ENCODE data around the gene PPP2R5D. TPM values are rescaled to one million over a fixed set of nuclear protein-coding genes. Genes with fewer than 3 reads are reported as not detected.
A peak's percentile ranks its signal among the peaks of the same experiment; 100 is the strongest.

The PPP2R5D gene
- polyA plus RNA-seq, 3 donors = 10.3 to 24.9 (median 14.9) TPM

- no peak overlapping the region for H3K9ac ChIP-seq (ENCODE audit: insufficient read depth, low read length, poor library complexity, severe bottlenecking)
- no peak overlapping the region for H3K27ac ChIP-seq (ENCODE audit: low read depth in 1 of 2, low read length in 2 of 2)
- 91% methylated on average over 2 of the region's 2 CpGs for WGBS (ENCODE audit: insufficient coverage)
- Mint-ChIP-seq H3K4me1 (peaks cover 18% of the 10 kb centered on the region), H3K27me3 (ENCODE audit: low read depth in 3 of 3) (peaks cover 0 to 6% (median 3%) of the 10 kb centered on the region in 3 donors), H3K36me3 (peaks cover 46 to 69% of the 10 kb centered on the region in 2 donors), H3K27ac (no peak overlapping the region), H3K4me3 (no peak overlapping the region), H3K9me3 (peaks cover 0 to 1% (median 0%) of the 10 kb centered on the region in 7 donors)
- DNase-seq = no peak
- H3K4me1 ChIP-seq (ENCODE audit: control insufficient read depth in 1 of 2, insufficient read depth in 2 of 2, low read length in 2 of 2) = peaks cover 14 to 16% of the 10 kb centered on the region in 2 donors
- no peak overlapping the region for H3K4me2 ChIP-seq (replicated peaks; ENCODE audit: extremely low read depth, low read length, poor library complexity, severe bottlenecking)
- H3K79me2 ChIP-seq (ENCODE audit: insufficient read depth, low read length) = peaks cover 35% of the 10 kb centered on the region
- H3K9me3 ChIP-seq (replicated peaks in 1 of 2; ENCODE audit: control insufficient read depth in 1 of 2, insufficient read depth in 1 of 2, low read length in 2 of 2) = no peaks in the 10 kb centered on the region
- H2AFZ ChIP-seq (ENCODE audit: insufficient read depth, low read depth, low read length, poor library complexity, severe bottlenecking) = no peak overlapping the region
- no peak overlapping the region for H3K4me3 ChIP-seq (replicated peaks in 1 of 3; ENCODE audit: low read depth in 2 of 3, low read length in 3 of 3)
- H4K20me1 ChIP-seq (ENCODE audit: insufficient read depth, low read length) = peaks cover 43% of the 10 kb centered on the region
- peaks cover 49 to 57% of the 10 kb centered on the region in 2 donors for H3K36me3 ChIP-seq (replicated peaks in 1 of 2; ENCODE audit: control insufficient read depth in 1 of 2, insufficient read depth in 2 of 2, low read length in 2 of 2)
- H3K27me3 ChIP-seq (ENCODE audit: control insufficient read depth in 2 of 2, insufficient read depth in 2 of 2, low read length in 2 of 2) = no peaks in the 10 kb centered on the region
- intact Hi-C loops (cut with micrococcal nuclease) = no loop called here
- TF ChIP-seq CTCF (IDR thresholded peaks at IDR 0.05) = no peak
Observed at GRCh38 chr6:43024436-43024835, 40.1 kb downstream of the PPP2R5D start.

- peaks cover 0 to 3% (median 0%) of the 10 kb centered on the region in 7 donors for H3K9me3 Mint-ChIP-seq
- peaks cover 11% of the 10 kb centered on the region for H3K4me1 Mint-ChIP-seq
- no peak overlapping the region for H3K9ac ChIP-seq (ENCODE audit: insufficient read depth, low read length, poor library complexity, severe bottlenecking)
- H3K79me2 ChIP-seq (ENCODE audit: insufficient read depth, low read length) = peaks cover 35% of the 10 kb centered on the region
- H4K20me1 ChIP-seq (ENCODE audit: insufficient read depth, low read length) = peaks cover 39% of the 10 kb centered on the region
- H3K27ac ChIP-seq (ENCODE audit: low read depth in 1 of 2, low read length in 2 of 2) = no peak overlapping the region
- H3K36me3 Mint-ChIP-seq = peaks cover 53 to 78% of the 10 kb centered on the region in 2 donors
- peaks cover 56 to 72% of the 10 kb centered on the region in 2 donors for H3K36me3 ChIP-seq (replicated peaks in 1 of 2; ENCODE audit: control insufficient read depth in 1 of 2, insufficient read depth in 2 of 2, low read length in 2 of 2)
- peaks cover 7 to 8% of the 10 kb centered on the region in 2 donors for H3K4me1 ChIP-seq (ENCODE audit: control insufficient read depth in 1 of 2, insufficient read depth in 2 of 2, low read length in 2 of 2)
- no peak overlapping the region for H2AFZ ChIP-seq (ENCODE audit: insufficient read depth, low read depth, low read length, poor library complexity, severe bottlenecking)
- no peak for TF ChIP-seq CTCF (IDR thresholded peaks at IDR 0.05)
- 100% methylated on average over 1 of the region's 5 CpGs for WGBS (ENCODE audit: insufficient coverage)
- no peak overlapping the region for H3K4me3 ChIP-seq (replicated peaks in 1 of 3; ENCODE audit: low read depth in 2 of 3, low read length in 3 of 3)
- no peak overlapping the region for H3K4me3 Mint-ChIP-seq
- H3K27me3 ChIP-seq (ENCODE audit: control insufficient read depth in 2 of 2, insufficient read depth in 2 of 2, low read length in 2 of 2) = no peaks in the 10 kb centered on the region
- no peak overlapping the region for H3K4me2 ChIP-seq (replicated peaks; ENCODE audit: extremely low read depth, low read length, poor library complexity, severe bottlenecking)
- no peak for DNase-seq
- no peaks in the 10 kb centered on the region for H3K9me3 ChIP-seq (replicated peaks in 1 of 2; ENCODE audit: control insufficient read depth in 1 of 2, insufficient read depth in 1 of 2, low read length in 2 of 2)
- peaks cover 0 to 6% (median 3%) of the 10 kb centered on the region in 3 donors for H3K27me3 Mint-ChIP-seq (ENCODE audit: low read depth in 3 of 3)
- peak overlapping the region in 2 of 7 donors; percentile 8 to 63 for H3K27ac Mint-ChIP-seq
- intact Hi-C loops (cut with micrococcal nuclease) = no loop called here
Observed at GRCh38 chr6:43026365-43026764, 42.0 kb downstream of the PPP2R5D start.

Measured in CD14-positive monocyte (primary cell).